Neuron (in vitro differentiated cells): ENCODE data around the gene ENTPD8.

Source experiments
- H2AFZ ChIP-seq: one replicate; pipeline ENCODE4 v1.6.1; 2013; ENCODE audit warnings: low read depth, mild to moderate bottlenecking, inconsistent platforms, low read length, moderate library complexity
- H3K27me3 ChIP-seq: one replicate; pipeline ENCODE4 v1.6.1; 2013; ENCODE audit warnings: low read length; ENCODE audit not compliant: insufficient read depth
- H3K36me3 ChIP-seq: one replicate; pipeline ENCODE4 v1.6.1; 2013; ENCODE audit warnings: low read length; ENCODE audit not compliant: insufficient read depth
- H3K4me1 ChIP-seq: one replicate; pipeline ENCODE4 v1.6.1; 2013; ENCODE audit warnings: low read length; ENCODE audit not compliant: insufficient read depth
- H3K4me3 ChIP-seq: 2 replicates; pipeline ENCODE4 v1.5.1; 2013; ENCODE audit warnings: mild to moderate bottlenecking, low read length, moderate library complexity
- H3K9me3 ChIP-seq: one replicate; pipeline ENCODE4 v1.6.1; 2013; ENCODE audit warnings: low read length

The ENTPD8 gene, protein sequence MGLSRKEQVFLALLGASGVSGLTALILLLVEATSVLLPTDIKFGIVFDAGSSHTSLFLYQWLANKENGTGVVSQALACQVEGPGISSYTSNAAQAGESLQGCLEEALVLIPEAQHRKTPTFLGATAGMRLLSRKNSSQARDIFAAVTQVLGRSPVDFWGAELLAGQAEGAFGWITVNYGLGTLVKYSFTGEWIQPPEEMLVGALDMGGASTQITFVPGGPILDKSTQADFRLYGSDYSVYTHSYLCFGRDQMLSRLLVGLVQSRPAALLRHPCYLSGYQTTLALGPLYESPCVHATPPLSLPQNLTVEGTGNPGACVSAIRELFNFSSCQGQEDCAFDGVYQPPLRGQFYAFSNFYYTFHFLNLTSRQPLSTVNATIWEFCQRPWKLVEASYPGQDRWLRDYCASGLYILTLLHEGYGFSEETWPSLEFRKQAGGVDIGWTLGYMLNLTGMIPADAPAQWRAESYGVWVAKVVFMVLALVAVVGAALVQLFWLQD

DNA sequence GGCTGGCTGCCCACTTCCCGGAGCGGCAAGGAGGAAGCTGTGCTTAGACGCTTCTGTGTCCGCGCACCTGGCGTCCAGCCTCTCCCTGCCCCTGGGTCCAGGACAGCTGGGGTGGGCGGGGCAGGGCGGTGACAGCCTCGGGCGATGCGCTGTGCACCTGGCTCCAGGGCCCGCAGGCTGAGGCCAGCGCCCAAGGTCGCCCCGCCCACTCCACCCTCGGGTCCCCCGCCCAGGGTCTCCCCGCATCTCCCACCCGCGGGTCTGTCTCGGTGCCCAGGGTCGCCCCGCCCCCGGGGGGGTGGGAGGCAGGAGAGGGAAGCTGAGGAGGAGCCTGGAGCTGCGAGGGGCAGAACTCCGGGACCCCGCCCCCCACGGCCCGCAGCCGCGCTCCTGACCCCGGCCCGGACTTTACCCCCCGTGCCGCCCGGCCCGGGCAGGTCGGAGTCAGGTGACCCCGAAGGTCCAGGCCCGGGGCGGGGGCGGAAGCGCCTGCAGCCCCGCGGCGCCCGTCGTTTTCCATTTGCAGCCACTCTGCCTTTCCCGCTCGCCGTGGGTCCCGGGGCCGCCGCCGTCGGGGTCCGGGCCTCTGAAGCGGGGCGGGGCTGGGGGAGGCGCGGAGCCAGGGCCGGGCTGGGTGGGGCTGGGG lies at the start of gene ENTPD8:
TSS of gene ENTPD8 (minus strand) at position 69 of the 646 bp plus-strand sequence. CDS start 3,072 bp downstream, outside the sequence.
- H3K36me3 ChIP-seq = no peaks in the 10 kb centered on the region
- peaks cover 3% of the 10 kb centered on the region for H3K4me1 ChIP-seq
- no peaks in the 10 kb centered on the region for H3K27me3 ChIP-seq
- no peak within 1 kb of the TSS for H2AFZ ChIP-seq
- H3K9me3 ChIP-seq = no peaks in the 10 kb centered on the region
- H3K4me3 ChIP-seq = no peak within 1 kb of the TSS

DNA sequence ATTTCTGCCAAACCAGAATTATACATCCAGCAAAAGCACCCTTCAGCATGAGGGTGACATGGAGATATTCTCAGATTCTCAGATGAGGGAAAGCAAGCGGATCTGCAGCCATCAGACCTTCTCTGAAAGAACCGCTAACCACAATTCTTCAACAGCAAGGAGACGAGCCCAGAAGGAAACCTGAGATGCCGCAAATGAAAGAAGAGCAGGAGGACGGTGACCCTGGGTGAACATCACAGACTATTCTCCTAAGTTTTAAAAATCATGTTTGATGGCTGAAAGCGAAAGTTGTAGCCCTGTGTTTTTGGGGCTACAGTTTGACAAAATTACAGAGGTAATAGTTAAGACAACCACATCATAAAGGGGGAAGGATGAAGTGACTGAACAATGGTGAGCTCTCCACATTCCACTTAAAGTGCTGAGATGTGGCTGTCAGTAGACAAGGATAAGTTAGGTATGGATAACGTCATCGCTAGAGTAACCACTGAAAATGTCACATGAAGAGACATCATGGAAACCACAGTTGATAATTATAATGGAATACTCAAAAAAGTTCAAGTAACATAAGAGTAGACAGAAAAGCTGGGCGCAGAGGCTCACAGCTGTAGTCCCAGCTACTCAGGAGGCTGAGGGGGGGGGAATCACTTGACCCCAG lies 49.5 kb upstream of the ENTPD8 start:
- no peaks in the 10 kb centered on the region for H3K27me3 ChIP-seq
- no peaks in the 10 kb centered on the region for H3K36me3 ChIP-seq
- H3K4me1 ChIP-seq = no peaks in the 10 kb centered on the region
- H3K9me3 ChIP-seq = peaks cover 15% of the 10 kb centered on the region
- no peak overlapping the region for H2AFZ ChIP-seq
- no peak overlapping the region for H3K4me3 ChIP-seq

DNA sequence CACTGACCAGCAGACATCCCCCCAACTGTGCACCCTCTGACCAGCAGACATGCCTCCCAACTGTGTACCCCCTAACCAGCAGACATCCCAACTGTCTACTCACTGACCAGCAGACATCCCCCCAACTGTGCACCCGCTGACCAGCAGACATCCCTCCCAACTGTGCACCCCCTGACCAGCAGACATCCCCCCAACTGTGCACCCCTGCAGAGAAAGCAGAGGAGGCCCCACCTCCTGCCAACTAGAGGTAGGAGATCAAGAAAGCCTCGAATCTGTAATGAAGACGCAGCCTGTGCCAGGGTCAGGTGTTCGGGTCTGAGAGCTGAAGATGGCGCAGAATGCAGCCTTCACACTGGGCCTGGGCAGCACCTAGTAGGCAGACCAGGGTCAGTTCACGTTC lies 47.7 kb upstream of the ENTPD8 start:
- Histone ChIP-seq H2AFZ (no peak overlapping the region), H3K27me3 (peaks cover 3% of the 10 kb centered on the region), H3K36me3 (no peaks in the 10 kb centered on the region), H3K4me1 (no peaks in the 10 kb centered on the region), H3K9me3 (peaks cover 6% of the 10 kb centered on the region), H3K4me3 (no peak overlapping the region)

DNA sequence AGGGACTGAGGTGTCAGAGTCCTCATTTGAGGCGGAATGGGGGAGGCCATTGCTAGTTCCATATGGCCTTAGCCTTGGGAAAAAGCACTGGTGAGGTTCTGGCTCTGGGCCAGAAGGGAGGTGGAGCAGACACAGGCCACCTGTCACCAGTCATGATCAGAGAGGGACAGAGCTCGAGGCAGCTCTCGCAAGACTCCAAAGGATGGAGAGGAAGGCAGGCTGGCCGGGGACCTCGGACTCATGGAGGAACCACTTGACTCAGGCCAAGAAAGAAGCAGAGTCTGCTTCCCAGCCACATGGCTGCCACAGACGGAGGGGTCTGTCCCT lies 47.1 kb upstream of the ENTPD8 start:
- Histone ChIP-seq H3K36me3 (no peaks in the 10 kb centered on the region), H3K9me3 (peaks cover 3% of the 10 kb centered on the region), H2AFZ (no peak overlapping the region), H3K4me3 (no peak overlapping the region), H3K27me3 (peaks cover 3% of the 10 kb centered on the region), H3K4me1 (no peaks in the 10 kb centered on the region)

DNA sequence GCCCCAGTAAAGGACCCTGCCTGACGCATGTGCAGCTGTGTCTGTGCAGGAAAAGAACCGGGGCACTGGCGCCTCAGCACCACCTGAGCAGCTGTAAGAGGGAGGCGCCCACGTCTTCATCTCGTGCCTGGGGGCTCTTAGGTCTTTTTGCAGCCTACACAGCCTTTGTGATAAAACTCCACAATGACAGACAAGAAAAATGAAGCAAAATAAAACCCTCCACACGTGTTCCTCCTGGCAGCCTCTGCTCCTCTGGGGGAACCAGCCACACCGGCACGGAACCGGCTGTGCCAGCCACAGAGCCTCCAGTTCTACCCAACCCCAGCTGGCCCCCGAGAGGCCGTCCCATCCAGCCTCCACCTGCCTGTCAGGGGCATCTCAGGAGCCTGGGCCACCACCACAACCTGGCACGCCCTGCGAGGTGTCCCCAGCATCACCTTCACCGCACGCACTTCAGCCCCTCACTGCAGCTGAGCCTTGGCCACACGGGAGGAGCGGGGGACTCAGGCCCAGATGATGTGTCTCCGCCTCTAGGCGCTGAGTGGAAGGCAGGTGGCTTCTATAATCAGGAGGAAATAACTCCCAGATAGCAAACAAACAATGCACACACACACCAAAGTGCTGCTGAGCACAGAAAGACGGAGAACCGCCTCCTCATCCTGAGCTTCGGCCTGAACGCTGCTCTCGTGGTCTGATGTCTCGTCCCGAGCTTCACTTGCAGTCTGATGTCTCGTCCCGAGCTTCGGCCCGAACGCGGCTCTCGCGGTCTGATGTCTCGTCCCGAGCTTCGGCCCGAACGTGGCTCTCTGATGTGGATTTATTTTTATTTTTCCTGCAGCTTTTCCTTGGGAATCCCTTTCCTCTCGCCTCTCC lies 46.5 kb upstream of the ENTPD8 start:
- Histone ChIP-seq H3K36me3 (no peaks in the 10 kb centered on the region), H3K27me3 (peaks cover 3% of the 10 kb centered on the region), H3K4me1 (no peaks in the 10 kb centered on the region), H3K4me3 (no peak overlapping the region), H2AFZ (no peak overlapping the region), H3K9me3 (no peaks in the 10 kb centered on the region)

DNA sequence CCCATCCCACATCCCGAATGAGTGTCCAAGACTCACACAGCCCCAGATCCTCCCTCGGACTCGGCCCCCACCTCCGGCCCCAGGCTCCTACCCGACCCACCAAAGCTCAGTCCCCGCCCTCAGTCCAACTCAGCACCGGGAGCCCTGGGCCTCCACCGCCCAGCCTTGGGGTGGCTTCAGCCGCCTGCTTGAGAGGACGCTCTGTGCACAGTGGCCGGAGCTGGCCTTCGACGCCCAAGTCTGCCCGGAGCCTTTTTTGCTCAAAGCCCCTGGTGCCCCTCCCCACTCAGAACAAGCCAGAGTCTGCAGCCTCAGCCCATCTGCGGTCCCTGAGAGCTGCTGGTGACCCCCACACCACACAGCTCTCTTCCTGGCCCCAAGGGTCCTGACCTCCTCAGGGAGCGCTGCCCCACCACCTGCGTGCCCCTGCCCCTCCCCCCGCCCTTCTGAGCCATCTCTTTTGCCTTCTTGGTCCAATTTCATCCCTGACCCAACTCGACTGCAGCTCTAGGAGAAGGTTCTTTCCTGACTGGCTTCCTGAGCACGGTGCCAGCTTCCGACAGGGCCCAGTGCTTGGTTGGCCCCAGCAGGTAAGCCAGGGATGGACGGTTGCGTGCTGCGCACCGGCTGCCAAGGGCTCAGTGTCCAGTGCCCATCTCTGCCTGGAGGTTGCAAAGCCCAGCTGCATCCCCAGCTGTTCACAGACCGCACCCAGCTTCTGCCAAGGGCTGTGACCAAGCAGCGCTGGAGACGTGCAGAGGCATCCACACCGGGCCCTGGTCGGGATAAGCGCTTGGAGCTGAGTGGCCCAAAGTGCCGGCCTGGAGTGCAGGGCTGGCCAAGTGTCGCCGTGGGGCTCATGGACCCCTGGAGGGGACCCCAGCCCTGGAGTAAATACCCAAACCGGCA lies 45.6 kb upstream of the ENTPD8 start:
- H3K4me3 ChIP-seq = no peak overlapping the region
- H2AFZ ChIP-seq = no peak overlapping the region
- peaks cover 3% of the 10 kb centered on the region for H3K27me3 ChIP-seq
- no peaks in the 10 kb centered on the region for H3K36me3 ChIP-seq
- H3K4me1 ChIP-seq = no peaks in the 10 kb centered on the region
- H3K9me3 ChIP-seq = no peaks in the 10 kb centered on the region

DNA sequence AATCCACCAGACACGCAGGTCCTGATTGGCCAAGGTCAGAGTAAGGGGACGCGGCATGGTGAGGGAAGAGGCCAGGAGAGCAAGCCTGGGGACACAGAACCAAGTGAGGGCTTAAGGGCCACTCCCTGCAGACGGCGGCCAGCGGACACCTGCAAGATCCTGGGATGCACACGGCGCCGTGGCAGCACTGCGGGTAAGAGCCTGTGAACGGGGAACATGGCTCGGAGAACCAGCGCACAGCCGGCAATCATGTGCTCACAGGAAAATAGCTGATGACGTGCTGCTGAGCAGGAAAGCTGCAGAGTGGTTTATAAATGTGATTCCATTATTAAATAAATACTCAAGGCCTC lies 45.0 kb upstream of the ENTPD8 start:
- Histone ChIP-seq H3K36me3 (no peaks in the 10 kb centered on the region), H3K9me3 (no peaks in the 10 kb centered on the region), H3K4me3 (no peak overlapping the region), H3K27me3 (peaks cover 3% of the 10 kb centered on the region), H3K4me1 (no peaks in the 10 kb centered on the region), H2AFZ (no peak overlapping the region)

DNA sequence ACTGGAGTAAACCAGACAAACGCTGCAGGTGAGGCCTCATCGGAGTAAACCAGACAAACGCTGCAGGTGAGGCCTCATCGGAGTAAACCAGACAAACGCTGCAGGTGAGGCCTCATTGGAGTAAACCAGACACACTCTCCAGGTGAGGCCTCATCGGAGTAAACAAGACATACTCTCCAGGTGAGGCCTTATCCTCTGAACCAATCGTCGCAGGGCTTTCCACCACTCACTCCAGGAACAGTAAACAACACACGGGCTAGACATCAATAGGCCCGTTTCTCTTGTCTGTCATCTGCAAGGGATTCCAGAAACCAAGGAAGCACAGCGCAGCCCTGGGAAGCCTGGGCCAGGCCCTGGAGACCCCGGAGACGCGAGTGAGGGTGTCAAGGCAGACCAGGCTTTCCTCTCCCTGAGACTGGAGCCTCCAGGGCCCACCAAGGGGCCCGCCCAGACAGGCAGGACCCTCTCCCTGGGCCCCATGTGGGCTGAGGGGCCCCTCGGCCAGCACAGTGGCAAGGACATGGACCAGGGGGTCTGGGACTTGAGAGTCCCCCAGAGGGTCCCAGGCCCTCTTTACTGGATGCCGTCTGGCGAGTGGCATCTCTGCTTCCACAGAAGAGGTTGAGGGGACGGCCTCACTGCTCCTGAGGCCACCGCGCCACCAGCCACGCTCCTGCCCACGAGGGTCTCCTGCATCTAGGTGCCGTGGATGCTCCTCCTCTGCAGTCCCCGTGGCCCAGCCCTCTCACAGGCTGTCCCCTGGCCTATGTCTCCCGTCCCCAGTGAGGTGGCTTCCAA lies 44.4 kb upstream of the ENTPD8 start:
- Histone ChIP-seq H3K36me3 (no peaks in the 10 kb centered on the region), H3K4me3 (no peak overlapping the region), H3K9me3 (no peaks in the 10 kb centered on the region), H3K27me3 (peaks cover 5% of the 10 kb centered on the region), H3K4me1 (no peaks in the 10 kb centered on the region), H2AFZ (no peak overlapping the region)

DNA sequence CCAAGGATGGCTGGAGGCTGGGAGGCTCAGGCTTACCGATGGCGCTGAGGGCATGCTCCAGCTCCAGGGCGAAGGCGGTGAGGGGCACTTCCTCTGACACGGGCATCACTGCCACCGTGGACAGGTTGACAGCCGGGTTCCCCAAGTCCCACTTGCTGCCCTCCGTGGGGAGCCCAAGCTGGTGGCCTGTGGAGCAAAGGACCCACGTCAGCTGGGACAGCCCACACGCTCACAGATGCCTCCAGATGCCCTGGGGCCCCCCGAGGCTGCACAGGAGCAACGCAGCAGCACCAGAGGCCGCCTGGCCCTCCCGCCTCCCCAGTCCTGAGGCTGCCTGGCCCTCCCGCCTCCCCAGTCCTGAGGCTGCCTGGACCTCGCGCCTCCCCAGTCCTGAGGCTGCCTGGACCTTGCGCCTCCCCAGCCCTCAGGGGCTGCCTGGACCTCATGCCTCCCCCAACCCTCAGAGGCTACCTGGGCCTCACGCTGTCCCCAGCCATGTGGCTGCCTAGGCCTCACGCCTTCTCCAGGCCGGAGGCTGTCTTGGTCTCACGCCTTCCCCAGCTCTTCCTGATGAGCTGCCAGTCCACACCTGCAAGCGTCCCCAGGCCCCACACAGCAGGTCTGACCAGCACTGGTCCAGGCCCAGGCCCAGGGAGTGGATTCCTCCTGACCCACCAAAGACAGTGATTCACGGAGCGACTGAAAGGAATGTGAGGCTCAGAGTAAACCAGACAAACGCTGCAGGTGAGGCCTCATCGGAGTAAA lies 43.6 kb upstream of the ENTPD8 start:
- no peak overlapping the region for H2AFZ ChIP-seq
- no peaks in the 10 kb centered on the region for H3K36me3 ChIP-seq
- H3K9me3 ChIP-seq = no peaks in the 10 kb centered on the region
- H3K4me1 ChIP-seq = no peaks in the 10 kb centered on the region
- H3K27me3 ChIP-seq = peaks cover 6% of the 10 kb centered on the region
- no peak overlapping the region for H3K4me3 ChIP-seq

DNA sequence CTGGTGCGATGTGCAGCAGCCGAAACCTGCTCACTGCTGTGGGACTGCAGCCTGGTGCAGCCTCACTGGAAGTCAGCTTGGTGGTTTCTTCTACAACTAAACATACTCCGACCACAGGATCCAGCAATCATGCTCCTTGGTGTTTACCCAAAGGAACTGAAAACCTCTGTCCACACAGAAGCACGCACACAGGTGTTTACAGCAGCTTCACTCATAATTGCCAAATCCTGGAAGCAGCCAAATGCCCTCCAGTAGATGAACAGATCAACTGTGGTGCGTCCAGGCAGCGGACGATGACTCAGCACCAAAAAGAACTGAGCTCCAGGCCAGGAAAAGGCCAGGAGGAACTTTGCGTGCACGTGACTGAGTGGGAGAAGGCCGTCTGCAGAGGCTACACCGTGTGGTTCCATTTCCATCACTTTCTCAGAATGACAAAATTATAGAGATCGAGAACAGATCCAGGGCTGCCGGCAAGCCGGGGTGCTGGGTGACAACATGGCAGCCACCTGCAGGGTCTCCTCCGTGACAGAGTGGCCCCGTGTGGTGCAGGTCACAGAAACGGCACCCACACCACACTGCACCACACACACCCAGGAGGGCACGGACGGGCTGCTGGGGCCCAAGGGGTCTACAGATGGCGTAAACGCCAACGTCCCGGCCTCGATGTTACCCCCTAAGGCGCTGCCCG lies 41.1 kb upstream of the ENTPD8 start:
- Histone ChIP-seq H3K9me3 (no peaks in the 10 kb centered on the region), H3K4me1 (peaks cover 6% of the 10 kb centered on the region), H3K27me3 (peaks cover 6% of the 10 kb centered on the region), H2AFZ (no peak overlapping the region), H3K36me3 (no peaks in the 10 kb centered on the region), H3K4me3 (no peak overlapping the region)
